CD4-positive, alpha-beta memory T cell (primary cell): ENCODE data around the gene DRGX. TPM values are rescaled to one million over a fixed set of nuclear protein-coding genes. Genes with fewer than 3 reads are reported as not detected.

Experiments used
- CTCF ChIA-PET: fragments of 350-600 bp; sonication (Branson Sonifier 250); formaldehyde crosslinking; loops from one replicate; lab custom pipeline; 2021; ENCODE audit warnings: inconsistent platforms; ENCODE audit not compliant: partially characterized antibody; lab: Charles Lee
- POLR2A ChIA-PET: fragments of 350-600 bp; sonication (Branson Sonifier 250); formaldehyde crosslinking; loops from one replicate; lab custom pipeline; 2021; ENCODE audit not compliant: partially characterized antibody; lab: Charles Lee
- DNase-seq, 5 donors: peaks; one replicate each; pipeline versions ENCODE4 v3.0.0 to v3.0.0-alpha.2; 2020 to 2022; ENCODE audit warnings: mixed read lengths in 1 of 5
- H3K27ac ChIP-seq: one replicate; pipeline ENCODE4 v1.7.0; 2013; ENCODE audit warnings: low read depth, low read length
- H3K27me3 ChIP-seq: 2 replicates; pipeline ENCODE4 v1.7.0; 2013; ENCODE audit warnings: mild to moderate bottlenecking, low read length, moderate library complexity; ENCODE audit not compliant: insufficient read depth
- H3K36me3 ChIP-seq: 2 replicates; pipeline ENCODE4 v1.7.0; 2013; ENCODE audit warnings: mild to moderate bottlenecking, low read length, moderate library complexity; ENCODE audit not compliant: insufficient read depth
- H3K4me1 ChIP-seq: 2 replicates; pipeline ENCODE4 v1.7.0; 2013; ENCODE audit warnings: mild to moderate bottlenecking, low read length, moderate library complexity; ENCODE audit not compliant: insufficient read depth
- H3K4me3 ChIP-seq, 2 donors: one replicate each; pipeline ENCODE4 v1.7.0; 2013; ENCODE audit warnings: low read length in 2 of 2, mild to moderate bottlenecking in 1 of 2
- H3K9me3 ChIP-seq, 2 donors: one replicate each; pipeline ENCODE4 v1.7.0; 2013; ENCODE audit warnings: low read length in 2 of 2, control low read depth in 1 of 2; ENCODE audit not compliant: control insufficient read depth in 1 of 2
- H3K27ac Mint-ChIP-seq, 7 donors: one replicate each; pipeline ENCODE4 v1.8.0; 2020 to 2021; ENCODE audit warnings: mixed read lengths in 7 of 7, mild to moderate bottlenecking in 6 of 7, inconsistent platforms in 3 of 7, moderate library complexity in 3 of 7
- H3K27me3 Mint-ChIP-seq, 2 donors: one replicate each; pipeline ENCODE4 v1.8.0; 2020 to 2021; ENCODE audit warnings: mixed read lengths in 2 of 2
- H3K36me3 Mint-ChIP-seq, 2 donors: one replicate each; pipeline ENCODE4 v1.8.0; 2020 to 2021; ENCODE audit warnings: mixed read lengths in 2 of 2, inconsistent platforms in 1 of 2, mild to moderate bottlenecking in 1 of 2
- H3K4me1 Mint-ChIP-seq, 4 donors: one replicate each; pipeline ENCODE4 v1.8.0; 2020 to 2021; ENCODE audit warnings: mixed read lengths in 4 of 4, mild to moderate bottlenecking in 1 of 4
- H3K4me3 Mint-ChIP-seq, 8 donors: one replicate each; pipeline ENCODE4 v1.8.0; 2020 to 2021; ENCODE audit warnings: mixed read lengths in 8 of 8, mild to moderate bottlenecking in 7 of 8, moderate library complexity in 6 of 8, inconsistent platforms in 3 of 8
- H3K9me3 Mint-ChIP-seq, 8 donors: one replicate each; pipeline ENCODE4 v1.8.0; 2020 to 2021; ENCODE audit warnings: mixed read lengths in 8 of 8, mild to moderate bottlenecking in 5 of 8, inconsistent platforms in 3 of 8, moderate library complexity in 1 of 8
- intact Hi-C: fragments of 100-400 bp; cut with micrococcal nuclease; formaldehyde crosslinking; loops from one replicate; pipeline ENCODE4 v1.15.1; 2023
- polyA plus RNA-seq, 2 donors: library from polyadenylated mRNA; unstranded; fragments of 300-500 nt; fragmentation: Illumina TruSeq; gene quantifications; one replicate each; pipeline ENCODE4 v1.2.3, GENCODE V29; 2021
- total RNA-seq, 2 experiments: library from RNA; stranded (reverse); gene quantifications; one replicate each; pipeline ENCODE4 v1.2.3, GENCODE V29; 2021

The DRGX gene
- total and polyA plus RNA-seq, 4 experiments from 2014 or later, result not detected

DNA sequence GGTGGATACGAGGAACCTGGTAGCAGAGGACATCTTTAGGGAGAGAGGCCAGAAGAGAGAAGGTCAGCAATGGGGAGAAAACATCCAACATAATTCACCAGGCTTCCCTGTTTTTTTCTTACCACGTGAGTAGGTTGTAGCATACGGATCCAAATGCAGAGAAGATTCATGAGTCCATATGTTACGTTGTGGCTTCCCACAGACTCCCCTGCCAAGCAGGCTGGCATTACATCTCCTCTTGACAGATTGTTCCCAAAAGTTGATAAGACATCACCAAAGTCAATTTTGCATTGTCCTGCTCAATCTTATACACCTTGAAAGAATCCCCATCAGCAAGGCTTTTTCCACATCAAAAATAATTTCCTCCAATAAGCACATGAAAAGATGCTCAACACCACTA, 39.7 kb downstream of the DRGX start:
- Mint-ChIP-seq H3K9me3 (peaks cover 0 to 10% (median 1%) of the 10 kb centered on the region in 8 donors), H3K36me3 (no peaks in the 10 kb centered on the region), H3K4me1 (no peaks in the 10 kb centered on the region), H3K4me3 (no peak overlapping the region), H3K27ac (no peak overlapping the region), H3K27me3 (peaks cover 0 to 3% of the 10 kb centered on the region in 2 donors)
- intact Hi-C loops, result no loop called here
- POLR2A ChIA-PET, result no interaction called here
- no peak for DNase-seq
- H3K27ac ChIP-seq, result no peak overlapping the region
- H3K4me3 ChIP-seq, result no peak overlapping the region
- H3K27me3 ChIP-seq, result no peaks in the 10 kb centered on the region
- H3K4me1 ChIP-seq, result no peaks in the 10 kb centered on the region
- CTCF ChIA-PET, result no interaction called here
- H3K36me3 ChIP-seq, result no peaks in the 10 kb centered on the region
- no peaks in the 10 kb centered on the region for H3K9me3 ChIP-seq

DNA sequence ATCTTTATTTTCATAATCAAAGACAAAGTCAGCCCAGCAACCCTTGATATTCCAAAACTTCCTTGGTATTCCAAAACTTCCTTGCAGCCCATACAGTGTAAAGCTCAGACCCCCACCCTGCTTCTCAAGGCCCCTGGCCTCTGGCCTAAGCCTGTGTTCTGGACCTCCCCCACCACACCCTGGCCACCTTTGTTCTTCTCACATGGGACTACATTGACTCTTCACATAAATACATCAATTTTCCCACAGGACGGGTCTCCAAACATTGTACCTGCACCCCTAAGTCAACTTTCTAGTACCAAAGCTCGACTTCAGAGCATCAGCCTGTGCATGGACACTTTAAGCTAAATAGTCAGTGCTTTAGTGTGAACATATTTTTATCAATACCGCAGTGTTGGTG, 40.7 kb downstream of the DRGX start:
- Mint-ChIP-seq H3K4me1 (no peaks in the 10 kb centered on the region), H3K4me3 (no peak overlapping the region), H3K9me3 (peaks cover 2 to 14% (median 3%) of the 10 kb centered on the region in 8 donors), H3K27ac (no peak overlapping the region), H3K36me3 (no peaks in the 10 kb centered on the region), H3K27me3 (peaks cover 2 to 4% of the 10 kb centered on the region in 2 donors)
- DNase-seq, result no peak
- Histone ChIP-seq H3K27ac (no peak overlapping the region), H3K9me3 (no peaks in the 10 kb centered on the region), H3K4me1 (no peaks in the 10 kb centered on the region), H3K36me3 (no peaks in the 10 kb centered on the region), H3K4me3 (no peak overlapping the region), H3K27me3 (no peaks in the 10 kb centered on the region)
- CTCF ChIA-PET, result no interaction called here
- intact Hi-C loops, result no loop called here
- POLR2A ChIA-PET, result no interaction called here

DNA sequence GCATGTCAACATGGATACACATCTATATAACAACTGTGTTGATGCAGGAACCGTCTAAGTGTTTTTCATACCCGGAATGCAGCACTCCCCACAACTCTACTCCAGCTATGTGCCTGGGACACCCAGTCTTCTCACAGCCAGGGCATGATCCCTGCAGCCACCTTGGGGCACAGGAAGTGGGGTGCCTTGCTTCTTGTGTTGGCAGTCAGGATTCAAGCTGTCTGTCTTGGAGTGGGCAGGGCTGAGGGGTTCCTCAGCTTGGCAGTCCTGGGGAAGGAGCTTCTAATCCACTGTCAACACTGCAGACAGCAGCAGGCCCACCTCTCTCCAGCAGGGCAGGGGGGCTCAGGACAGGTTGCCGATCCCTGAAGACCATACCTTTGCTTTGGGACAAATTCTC, 41.3 kb downstream of the DRGX start:
- Mint-ChIP-seq H3K27ac (no peak overlapping the region), H3K4me1 (no peaks in the 10 kb centered on the region), H3K4me3 (no peak overlapping the region), H3K27me3 (peaks cover 4 to 5% of the 10 kb centered on the region in 2 donors), H3K36me3 (no peaks in the 10 kb centered on the region), H3K9me3 (peaks cover 3 to 19% (median 8%) of the 10 kb centered on the region in 8 donors)
- intact Hi-C loops, result no loop called here
- H3K4me3 ChIP-seq, result no peak overlapping the region
- no peaks in the 10 kb centered on the region for H3K27me3 ChIP-seq
- CTCF ChIA-PET, result no interaction called here
- no peaks in the 10 kb centered on the region for H3K36me3 ChIP-seq
- H3K4me1 ChIP-seq, result no peaks in the 10 kb centered on the region
- no peak overlapping the region for H3K27ac ChIP-seq
- no peak for DNase-seq
- POLR2A ChIA-PET, result no interaction called here
- no peaks in the 10 kb centered on the region for H3K9me3 ChIP-seq

DNA sequence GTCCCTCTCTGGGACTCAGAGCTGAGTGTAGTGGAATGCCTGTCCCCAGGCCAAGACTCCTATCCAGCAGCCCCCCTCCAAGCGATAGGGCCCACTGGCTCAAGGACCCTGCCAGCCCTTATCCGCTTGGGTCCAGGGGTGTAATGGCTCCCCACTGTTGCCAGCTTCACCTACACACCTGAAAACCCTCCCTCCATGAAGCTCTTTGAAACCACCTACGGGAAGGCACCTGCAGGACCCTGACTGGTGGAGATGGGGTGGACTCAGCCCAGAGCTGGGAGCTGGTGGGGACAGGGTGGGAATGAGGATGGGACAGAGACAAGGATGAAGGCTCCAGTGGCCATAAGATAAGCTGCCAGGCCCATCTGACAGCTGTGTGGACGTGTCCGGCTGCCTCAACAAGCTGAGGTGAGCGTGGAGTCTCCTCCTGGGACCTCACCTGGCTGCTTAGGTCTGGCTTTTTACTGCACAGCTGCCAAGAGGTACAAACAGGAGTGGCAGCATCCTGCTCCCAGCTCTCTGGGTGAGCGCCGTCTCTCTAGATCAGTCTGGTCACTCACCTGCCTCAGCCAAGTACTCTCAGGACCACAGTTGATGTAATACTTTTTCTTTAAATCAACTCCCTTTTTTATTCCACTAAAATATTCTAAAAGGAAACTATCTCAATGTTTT, 41.9 kb downstream of the DRGX start:
- no peaks in the 10 kb centered on the region for H3K36me3 Mint-ChIP-seq
- no peak overlapping the region for H3K4me3 Mint-ChIP-seq
- CTCF ChIA-PET, result no interaction called here
- Histone ChIP-seq H3K9me3 (no peaks in the 10 kb centered on the region), H3K4me1 (no peaks in the 10 kb centered on the region), H3K4me3 (no peak overlapping the region), H3K36me3 (no peaks in the 10 kb centered on the region), H3K27ac (no peak overlapping the region), H3K27me3 (no peaks in the 10 kb centered on the region)
- H3K27ac Mint-ChIP-seq, result no peak overlapping the region
- no peaks in the 10 kb centered on the region for H3K4me1 Mint-ChIP-seq
- POLR2A ChIA-PET, result no interaction called here
- H3K27me3 Mint-ChIP-seq, result peaks cover 4 to 5% of the 10 kb centered on the region in 2 donors
- intact Hi-C loops, result no loop called here
- H3K9me3 Mint-ChIP-seq, result peaks cover 3 to 19% (median 13%) of the 10 kb centered on the region in 8 donors
- no peak for DNase-seq

DNA sequence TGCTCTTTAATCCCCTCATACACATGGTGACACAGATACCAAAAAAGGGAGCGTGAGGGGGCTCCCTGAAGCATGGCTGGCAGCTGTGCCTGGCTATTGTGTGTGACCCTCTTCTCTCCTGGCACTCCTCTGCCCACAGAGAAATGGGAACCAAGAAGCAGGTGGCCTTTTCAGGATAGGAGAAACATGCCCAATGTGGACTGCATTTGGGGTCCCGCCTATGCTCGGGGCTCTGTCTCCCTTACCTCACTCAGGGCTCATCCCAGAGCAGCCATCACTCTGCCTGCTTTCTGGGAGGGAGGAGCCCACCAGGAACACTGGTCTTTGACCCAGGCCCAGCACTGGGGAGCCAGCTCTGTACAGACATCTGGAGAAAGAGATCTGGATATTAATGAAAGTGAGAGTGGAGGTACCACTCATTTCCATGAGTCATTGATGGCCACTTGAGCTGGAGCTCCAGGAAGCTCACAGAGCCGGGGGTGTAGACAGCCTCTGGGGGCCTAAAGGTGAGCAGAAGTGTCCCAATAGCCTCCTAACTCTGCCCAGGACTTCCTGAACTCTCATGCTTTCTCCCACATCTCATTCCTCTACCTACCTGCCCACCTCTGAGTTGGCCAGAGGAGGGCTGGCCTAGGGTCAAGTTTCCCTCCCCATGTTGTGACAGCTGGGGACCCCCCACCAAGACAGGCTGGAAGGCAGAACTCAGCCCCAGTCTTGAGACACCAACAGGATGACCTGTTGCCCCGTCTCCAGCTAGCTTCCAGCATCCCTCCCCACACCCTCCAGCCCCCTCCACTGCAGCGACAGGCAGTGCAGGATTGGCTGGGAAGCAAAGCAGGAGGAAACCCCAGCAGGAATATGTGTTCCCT, 42.6 kb downstream of the DRGX start:
- no peak overlapping the region for H3K27ac Mint-ChIP-seq

DNA sequence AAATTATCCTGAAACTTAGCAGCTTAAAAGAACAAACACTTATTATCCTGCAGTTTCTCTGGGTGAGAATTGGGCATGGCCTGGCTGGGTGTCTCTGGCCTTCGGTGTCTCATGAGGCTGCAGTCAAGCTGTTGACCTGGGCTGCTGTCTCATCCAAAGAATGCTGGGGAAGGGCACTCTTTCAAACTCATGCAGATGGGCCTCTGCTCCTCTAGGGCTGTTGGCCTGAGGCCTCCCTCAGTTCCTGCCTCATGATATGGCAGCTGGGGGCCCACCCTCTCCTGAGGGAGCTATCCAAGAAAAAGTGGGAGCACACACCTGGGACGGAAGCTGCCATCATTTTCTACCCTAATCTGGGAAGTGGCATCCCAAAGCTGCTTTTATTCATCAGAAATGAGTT, 43.6 kb downstream of the DRGX start:
- H3K9me3 Mint-ChIP-seq, result peaks cover 0 to 17% (median 13%) of the 10 kb centered on the region in 8 donors
- no peaks in the 10 kb centered on the region for H3K9me3 ChIP-seq
- no peak overlapping the region for H3K4me3 ChIP-seq
- DNase-seq, result no peak
- CTCF ChIA-PET, result no interaction called here
- POLR2A ChIA-PET, result no interaction called here
- intact Hi-C loops, result no loop called here
- H3K27ac Mint-ChIP-seq, result no peak overlapping the region
- no peaks in the 10 kb centered on the region for H3K36me3 ChIP-seq
- H3K4me1 ChIP-seq, result no peaks in the 10 kb centered on the region
- H3K27me3 Mint-ChIP-seq, result peaks cover 4 to 5% of the 10 kb centered on the region in 2 donors
- H3K4me3 Mint-ChIP-seq, result no peak overlapping the region
- H3K27me3 ChIP-seq, result no peaks in the 10 kb centered on the region
- H3K4me1 Mint-ChIP-seq, result no peaks in the 10 kb centered on the region
- no peaks in the 10 kb centered on the region for H3K36me3 Mint-ChIP-seq
- H3K27ac ChIP-seq, result no peak overlapping the region

More for the DNA sequence above, 42.6 kb downstream of the DRGX start:
- intact Hi-C loops, result no loop called here
- Mint-ChIP-seq H3K36me3 (no peaks in the 10 kb centered on the region), H3K27me3 (peaks cover 4 to 5% of the 10 kb centered on the region in 2 donors), H3K4me3 (no peak overlapping the region), H3K9me3 (peaks cover 3 to 19% (median 13%) of the 10 kb centered on the region in 8 donors), H3K4me1 (no peaks in the 10 kb centered on the region)
- Histone ChIP-seq H3K9me3 (no peaks in the 10 kb centered on the region), H3K4me3 (no peak overlapping the region), H3K36me3 (no peaks in the 10 kb centered on the region), H3K4me1 (no peaks in the 10 kb centered on the region), H3K27me3 (no peaks in the 10 kb centered on the region), H3K27ac (no peak overlapping the region)
- POLR2A ChIA-PET, result no interaction called here
- DNase-seq, result no peak
- CTCF ChIA-PET, result no interaction called here

DNA sequence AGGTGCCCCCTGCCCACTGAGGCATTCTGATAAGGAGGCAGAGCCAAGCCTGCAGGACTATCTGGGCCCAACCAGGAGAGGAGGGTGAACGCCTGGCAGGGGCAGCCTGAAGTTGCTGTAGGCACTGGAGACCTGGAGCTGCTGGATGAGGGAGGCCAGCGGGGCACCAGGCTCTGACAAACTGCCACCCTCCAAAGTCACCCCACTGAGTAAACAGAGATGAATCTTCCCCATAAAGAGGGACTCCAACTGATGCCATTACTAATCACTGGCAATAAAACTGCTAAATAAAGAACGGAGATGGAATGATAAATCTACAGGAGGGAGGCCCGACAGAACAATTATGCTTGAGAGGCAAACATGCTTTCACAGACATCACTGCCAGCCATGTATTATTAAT, 44.2 kb downstream of the DRGX start:
- no peaks in the 10 kb centered on the region for H3K9me3 ChIP-seq
- H3K27ac ChIP-seq, result no peak overlapping the region
- no peak overlapping the region for H3K4me3 ChIP-seq
- H3K4me1 ChIP-seq, result no peaks in the 10 kb centered on the region
- DNase-seq, result no peak
- ChIA-PET CTCF (no interaction called here), POLR2A (no interaction called here)
- Mint-ChIP-seq H3K36me3 (no peaks in the 10 kb centered on the region), H3K27ac (no peak overlapping the region), H3K9me3 (peaks cover 0 to 17% (median 12%) of the 10 kb centered on the region in 8 donors), H3K27me3 (peaks cover 4 to 5% of the 10 kb centered on the region in 2 donors), H3K4me1 (no peaks in the 10 kb centered on the region), H3K4me3 (no peak overlapping the region)
- intact Hi-C loops, result no loop called here
- no peaks in the 10 kb centered on the region for H3K36me3 ChIP-seq
- H3K27me3 ChIP-seq, result no peaks in the 10 kb centered on the region
